KMS-11 (cell line): ENCODE measurements around the gene SERPINA3.

Experiments
- H2AFZ ChIP-seq: fragments of 200-600 bp; sonication (generic); 2 replicates; pipeline ENCODE4 v1.6.1; 2016; ENCODE audit warnings: antibody characterized with exemption, mixed run types, low read depth
- H3K27ac ChIP-seq: fragments of 200-600 bp; sonication (generic); 2 replicates; pipeline ENCODE4 v1.6.1; 2016; ENCODE audit warnings: mild to moderate bottlenecking, mixed run types
- H3K27me3 ChIP-seq: fragments of 200-600 bp; sonication (generic); 2 replicates; pipeline ENCODE4 v1.6.1; 2017; ENCODE audit warnings: mild to moderate bottlenecking, low read depth, mixed run types, moderate library complexity; ENCODE audit not compliant: insufficient read depth
- H3K36me3 ChIP-seq: fragments of 200-600 bp; sonication (generic); 2 replicates; pipeline ENCODE4 v1.6.1; 2017; ENCODE audit warnings: mild to moderate bottlenecking, mixed run types; ENCODE audit not compliant: insufficient read depth
- H3K4me1 ChIP-seq: fragments of 200-600 bp; sonication (generic); 2 replicates; pipeline ENCODE4 v1.6.1; 2016; ENCODE audit warnings: mild to moderate bottlenecking, low read depth, mixed run types; ENCODE audit not compliant: poor library complexity, severe bottlenecking
- H3K4me2 ChIP-seq: fragments of 200-600 bp; sonication (generic); 2 replicates; pipeline ENCODE4 v1.7.0; 2016; ENCODE audit warnings: mild to moderate bottlenecking, mixed run types
- H3K4me3 ChIP-seq: fragments of 200-600 bp; sonication (generic); IDR thresholded peaks from 2 replicates; pipeline ENCODE4 v1.6.1; 2017; ENCODE audit warnings: low read depth, low read length, mixed read lengths; ENCODE audit not compliant: insufficient read depth
- H3K79me2 ChIP-seq: fragments of 200-600 bp; sonication (generic); 2 replicates; pipeline ENCODE4 v1.6.1; 2016; ENCODE audit warnings: low read depth, mixed run types; ENCODE audit not compliant: insufficient read depth
- H3K9ac ChIP-seq: fragments of 200-600 bp; sonication (generic); 2 replicates; pipeline ENCODE4 v1.6.1; 2016; ENCODE audit warnings: mild to moderate bottlenecking, mixed run types
- H4K20me1 ChIP-seq: fragments of 200-600 bp; sonication (generic); 2 replicates; pipeline ENCODE4 v1.6.1; 2016; ENCODE audit warnings: mild to moderate bottlenecking, mixed run types; ENCODE audit not compliant: insufficient read depth
- TF ChIP-seq, protein P1 (sequence below): fragments of 200-600 bp; sonication (generic); conservative IDR thresholded peaks from 2 replicates; pipeline ENCODE4 v1.6.1; 2017; ENCODE audit warnings: low read depth, mild to moderate bottlenecking, antibody characterized with exemption, low read length, moderate library complexity, mixed read lengths

The SERPINA3 gene

DNA sequence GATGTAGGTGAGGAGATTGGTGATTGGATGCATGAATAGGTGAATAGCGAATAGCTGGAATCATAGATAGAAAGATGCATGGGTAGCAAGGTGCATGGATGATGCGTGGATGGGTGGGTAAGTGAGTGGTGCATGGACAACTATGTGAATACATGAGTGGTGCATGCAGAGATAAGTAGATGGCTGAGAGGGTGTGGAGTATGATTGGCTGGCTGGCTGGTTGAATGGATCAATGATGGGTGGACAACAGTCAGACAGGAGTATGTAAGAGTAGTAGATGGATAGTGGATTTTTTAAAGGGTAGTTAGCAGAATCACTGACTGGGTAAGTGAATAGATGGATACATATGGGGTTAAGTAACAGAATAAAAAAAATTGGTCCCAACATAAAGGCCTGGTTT is 33.9 kb downstream of the SERPINA3 start:
- Histone ChIP-seq H3K9ac (no peak overlapping the region), H3K79me2 (no peaks in the 10 kb centered on the region), H3K4me3 (no peak overlapping the region), H3K4me2 (no peak overlapping the region), H3K27ac (no peak overlapping the region), H3K27me3 (no peaks in the 10 kb centered on the region), H4K20me1 (no peaks in the 10 kb centered on the region), H2AFZ (no peak overlapping the region), H3K36me3 (no peaks in the 10 kb centered on the region), H3K4me1 (no peaks in the 10 kb centered on the region)
- TF ChIP-seq, protein P1, sequence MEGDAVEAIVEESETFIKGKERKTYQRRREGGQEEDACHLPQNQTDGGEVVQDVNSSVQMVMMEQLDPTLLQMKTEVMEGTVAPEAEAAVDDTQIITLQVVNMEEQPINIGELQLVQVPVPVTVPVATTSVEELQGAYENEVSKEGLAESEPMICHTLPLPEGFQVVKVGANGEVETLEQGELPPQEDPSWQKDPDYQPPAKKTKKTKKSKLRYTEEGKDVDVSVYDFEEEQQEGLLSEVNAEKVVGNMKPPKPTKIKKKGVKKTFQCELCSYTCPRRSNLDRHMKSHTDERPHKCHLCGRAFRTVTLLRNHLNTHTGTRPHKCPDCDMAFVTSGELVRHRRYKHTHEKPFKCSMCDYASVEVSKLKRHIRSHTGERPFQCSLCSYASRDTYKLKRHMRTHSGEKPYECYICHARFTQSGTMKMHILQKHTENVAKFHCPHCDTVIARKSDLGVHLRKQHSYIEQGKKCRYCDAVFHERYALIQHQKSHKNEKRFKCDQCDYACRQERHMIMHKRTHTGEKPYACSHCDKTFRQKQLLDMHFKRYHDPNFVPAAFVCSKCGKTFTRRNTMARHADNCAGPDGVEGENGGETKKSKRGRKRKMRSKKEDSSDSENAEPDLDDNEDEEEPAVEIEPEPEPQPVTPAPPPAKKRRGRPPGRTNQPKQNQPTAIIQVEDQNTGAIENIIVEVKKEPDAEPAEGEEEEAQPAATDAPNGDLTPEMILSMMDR, result no peak

DNA sequence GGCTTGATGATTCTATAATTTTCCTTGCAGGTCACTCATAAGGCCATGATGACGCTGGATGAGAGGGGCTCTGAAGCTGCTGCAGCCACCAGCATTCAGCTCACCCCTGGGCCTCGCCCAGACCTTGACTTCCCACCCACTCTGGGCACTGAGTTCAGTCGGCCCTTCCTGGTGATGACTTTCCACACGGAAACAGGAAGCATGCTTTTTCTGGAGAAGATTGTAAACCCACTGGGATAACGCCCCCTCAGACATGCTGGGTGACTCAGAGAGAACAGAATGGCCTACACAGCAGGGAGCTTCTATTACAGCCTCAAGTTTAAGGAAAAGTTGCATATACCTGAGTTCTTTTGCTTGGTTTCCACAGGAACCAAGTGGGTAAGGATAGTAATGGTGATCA is 34.3 kb downstream of the SERPINA3 start:
- Histone ChIP-seq H3K4me3 (no peak overlapping the region), H3K79me2 (no peaks in the 10 kb centered on the region), H3K9ac (no peak overlapping the region), H3K4me1 (no peaks in the 10 kb centered on the region), H3K36me3 (no peaks in the 10 kb centered on the region), H3K4me2 (no peak overlapping the region), H4K20me1 (no peaks in the 10 kb centered on the region), H3K27ac (no peak overlapping the region), H3K27me3 (no peaks in the 10 kb centered on the region), H2AFZ (no peak overlapping the region)
- TF ChIP-seq, protein P1, result no peak

DNA sequence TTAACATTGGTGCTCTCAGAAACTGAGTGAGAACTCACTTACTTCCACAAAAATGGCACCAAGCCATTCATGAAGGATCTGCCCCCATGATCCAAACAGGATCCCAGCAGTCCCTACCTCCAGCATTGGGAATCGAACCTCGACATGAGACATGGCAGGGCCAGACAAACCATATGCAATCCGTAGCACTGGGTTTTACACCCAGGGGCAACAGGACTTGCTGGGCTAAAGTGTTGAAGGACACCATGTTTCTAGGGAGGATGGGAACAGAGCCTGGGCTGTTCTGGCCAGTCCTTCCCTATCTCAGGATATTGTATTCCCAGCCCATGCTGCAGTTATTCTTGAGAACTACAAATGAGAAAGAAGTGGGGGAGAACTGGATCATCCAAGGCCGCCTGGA is 36.6 kb downstream of the SERPINA3 start:
- H3K36me3 ChIP-seq, result no peaks in the 10 kb centered on the region
- no peak overlapping the region for H3K4me2 ChIP-seq
- TF ChIP-seq, protein P1, result no peak

DNA sequence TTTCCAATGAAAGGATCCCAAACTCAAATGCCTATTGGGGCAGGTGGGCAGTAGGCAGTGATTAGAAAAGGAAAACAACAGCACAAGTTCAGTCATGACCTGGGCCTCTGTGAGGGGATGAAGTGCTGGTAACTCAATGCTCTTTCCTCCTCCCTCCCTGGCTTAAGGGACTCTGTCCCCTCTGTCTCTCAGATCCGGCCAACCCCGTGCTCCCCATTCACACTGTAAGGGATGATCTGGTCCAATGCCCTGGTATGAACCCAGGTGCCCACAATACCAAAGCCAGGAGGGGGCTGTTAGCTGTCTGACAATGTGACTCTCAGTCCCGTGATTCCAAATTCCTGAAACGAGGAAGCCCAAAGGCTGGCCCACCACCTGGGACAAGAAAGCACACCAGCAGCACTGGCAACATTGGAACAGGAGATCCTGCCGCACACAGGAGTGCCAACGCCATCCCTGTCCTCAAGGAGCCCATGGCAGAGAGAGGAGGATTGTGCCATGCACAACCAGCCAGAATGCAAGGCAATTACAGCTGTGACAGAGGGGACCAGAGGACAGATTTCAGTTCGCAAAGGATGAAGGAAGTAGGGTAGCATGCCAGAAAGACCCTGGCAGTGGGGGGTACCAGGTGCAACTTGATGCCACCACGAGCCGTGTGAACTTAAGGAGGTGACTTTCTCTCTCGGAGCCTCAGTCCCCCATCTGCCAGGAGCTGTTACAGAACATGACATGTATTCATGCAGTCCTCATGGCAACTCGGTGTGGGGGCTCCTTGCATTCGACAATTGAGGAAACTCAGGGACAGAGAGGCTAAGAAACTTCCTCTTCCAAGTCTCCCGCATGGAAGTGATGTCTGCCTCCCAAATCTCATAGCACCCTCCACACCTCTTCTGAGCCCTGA is 37.6 kb downstream of the SERPINA3 start:
- H3K9ac ChIP-seq, result no peak overlapping the region
- TF ChIP-seq, protein P1, result no peak
- H3K27me3 ChIP-seq, result no peaks in the 10 kb centered on the region
- H3K36me3 ChIP-seq, result no peaks in the 10 kb centered on the region
- no peaks in the 10 kb centered on the region for H3K4me1 ChIP-seq
- no peak overlapping the region for H3K4me2 ChIP-seq
- no peaks in the 10 kb centered on the region for H3K79me2 ChIP-seq
- no peak overlapping the region for H3K27ac ChIP-seq
- no peak overlapping the region for H3K4me3 ChIP-seq
- H4K20me1 ChIP-seq, result no peaks in the 10 kb centered on the region
- H2AFZ ChIP-seq, result no peak overlapping the region

More for the DNA sequence above, 36.6 kb downstream of the SERPINA3 start:
- Histone ChIP-seq H2AFZ (no peak overlapping the region), H3K4me3 (no peak overlapping the region), H3K79me2 (no peaks in the 10 kb centered on the region), H3K9ac (no peak overlapping the region), H4K20me1 (no peaks in the 10 kb centered on the region), H3K27me3 (no peaks in the 10 kb centered on the region), H3K4me1 (no peaks in the 10 kb centered on the region), H3K27ac (no peak overlapping the region)
